Inflammatory macrophage treated with lipopolysaccharide for 4 hours (primary cell): ENCODE measurements around the gene RHOC.

Experiments used
- DNase-seq: peaks from one replicate; pipeline ENCODE4 v3.0.0-alpha.2; 2020

Gene RHOC

DNA sequence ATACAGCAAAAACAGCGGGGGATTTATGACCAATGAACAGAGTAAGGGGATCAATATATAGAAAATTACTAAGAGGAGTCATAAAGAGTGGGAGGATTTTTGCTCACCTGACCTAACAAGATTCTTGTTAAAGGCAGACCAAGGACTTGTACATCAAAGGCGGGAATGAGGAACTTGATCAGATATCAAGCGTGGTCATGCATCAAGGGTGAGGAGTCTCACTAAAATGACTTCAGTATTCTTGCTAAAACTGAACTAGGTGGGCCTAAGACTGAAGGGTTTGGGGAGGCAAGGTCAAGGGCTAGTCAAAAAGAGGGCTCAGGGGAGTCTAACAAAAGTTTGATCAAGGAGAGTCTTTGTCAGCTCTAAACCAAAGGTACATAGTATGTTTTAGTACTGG lies 30.4 kb downstream of the RHOC start:
- DNase-seq: no peak

DNA sequence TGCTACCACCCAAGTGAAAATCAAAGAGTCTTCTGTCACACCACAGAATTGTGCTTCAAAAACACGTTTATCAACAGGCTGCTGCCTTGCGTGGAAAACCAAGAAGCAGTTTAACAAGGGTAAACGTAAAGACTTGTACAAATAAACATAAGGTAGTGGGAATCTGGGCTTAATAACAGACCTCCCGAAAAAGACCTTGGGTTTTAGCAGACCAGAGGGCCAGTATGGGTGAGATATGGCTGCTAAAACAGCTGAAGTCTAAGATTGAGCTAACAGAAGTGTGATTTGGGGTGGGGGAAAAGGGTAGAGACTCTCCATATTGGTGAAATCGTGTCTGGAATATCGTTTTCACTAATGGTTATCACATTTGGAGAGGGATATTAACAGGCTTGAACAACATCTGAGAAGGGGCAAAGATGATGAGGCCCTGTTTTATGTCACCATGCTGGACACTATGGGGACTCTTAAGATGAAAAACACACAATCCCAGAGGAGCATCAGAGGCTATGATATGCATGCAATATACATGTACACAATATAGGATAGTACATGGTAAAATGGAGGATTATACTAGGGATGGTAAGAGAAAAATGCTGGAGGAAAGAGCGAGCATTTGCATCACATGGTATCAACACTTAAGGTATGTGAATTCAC lies 31.1 kb downstream of the RHOC start:
- DNase-seq: no peak

DNA sequence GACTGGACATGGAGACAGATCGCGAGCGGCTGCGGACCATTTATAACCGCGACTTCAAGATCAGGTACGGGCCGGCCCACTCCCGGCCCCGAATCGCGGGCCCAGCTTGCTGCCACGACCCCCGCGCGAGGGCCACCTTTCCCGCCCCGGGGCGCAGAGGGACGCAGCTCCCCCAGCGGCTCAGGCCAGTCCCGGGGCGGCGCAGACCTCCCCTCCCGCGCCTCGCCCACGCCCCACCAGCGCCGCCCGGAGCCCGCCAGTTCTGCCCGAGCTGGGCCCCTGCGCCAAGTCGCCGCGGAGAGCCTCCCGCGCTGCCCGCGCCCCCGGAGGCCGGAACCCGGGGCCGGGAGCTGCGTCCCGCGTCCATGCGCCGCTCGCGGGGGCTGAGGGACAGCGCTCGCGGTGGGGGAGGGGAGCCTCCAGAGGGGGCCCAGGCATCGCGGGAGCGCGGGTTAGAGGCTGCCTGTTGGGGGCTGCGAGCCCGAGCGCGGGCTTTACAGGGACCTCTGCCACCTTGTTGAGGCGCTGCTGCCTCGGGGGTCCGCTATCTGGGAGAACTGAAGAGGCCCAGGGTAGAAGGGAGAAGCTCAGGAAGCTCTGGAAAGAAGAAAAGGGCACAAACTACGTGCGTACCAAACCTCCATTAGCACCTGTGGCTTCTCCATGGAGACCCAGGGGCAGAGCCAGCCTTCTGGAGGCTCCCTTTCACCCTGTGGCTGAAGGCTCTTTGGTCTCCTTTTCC lies 31.8 kb downstream of the RHOC start:
- DNase-seq: peak; percentile 48

DNA sequence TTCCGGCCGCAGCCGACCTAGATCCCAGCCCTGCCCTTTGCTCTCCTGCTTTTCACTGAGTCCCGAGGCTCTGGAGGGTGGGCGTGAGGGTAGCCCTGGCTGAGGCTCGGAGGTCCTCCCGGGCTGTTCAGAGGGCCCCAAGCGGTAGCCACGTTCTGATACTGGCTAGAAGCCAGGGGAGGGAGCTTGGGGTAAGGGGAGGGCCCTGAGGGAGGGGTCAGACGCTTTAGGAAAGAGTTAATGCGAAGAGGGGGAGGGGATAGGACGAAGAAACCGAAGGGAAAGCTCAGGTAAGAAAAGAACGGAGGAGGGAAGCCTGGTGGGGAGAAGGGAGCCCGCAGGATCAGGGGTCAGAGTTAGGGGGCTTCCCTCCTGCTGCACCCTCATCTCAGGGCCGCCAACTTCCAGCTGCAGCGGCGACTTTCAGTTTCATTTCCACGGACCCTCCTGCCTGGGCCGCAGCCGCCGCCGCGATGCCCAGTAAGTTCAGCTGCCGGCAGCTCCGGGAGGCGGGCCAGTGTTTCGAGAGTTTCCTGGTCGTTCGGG lies 32.4 kb downstream of the RHOC start, which contains the start of gene MOV10:
Gene MOV10 (plus strand): TSS at position 220 of the 546 bp plus-strand sequence. CDS start 254 bp downstream, at position 474.
- DNase-seq: peak; percentile 80

DNA sequence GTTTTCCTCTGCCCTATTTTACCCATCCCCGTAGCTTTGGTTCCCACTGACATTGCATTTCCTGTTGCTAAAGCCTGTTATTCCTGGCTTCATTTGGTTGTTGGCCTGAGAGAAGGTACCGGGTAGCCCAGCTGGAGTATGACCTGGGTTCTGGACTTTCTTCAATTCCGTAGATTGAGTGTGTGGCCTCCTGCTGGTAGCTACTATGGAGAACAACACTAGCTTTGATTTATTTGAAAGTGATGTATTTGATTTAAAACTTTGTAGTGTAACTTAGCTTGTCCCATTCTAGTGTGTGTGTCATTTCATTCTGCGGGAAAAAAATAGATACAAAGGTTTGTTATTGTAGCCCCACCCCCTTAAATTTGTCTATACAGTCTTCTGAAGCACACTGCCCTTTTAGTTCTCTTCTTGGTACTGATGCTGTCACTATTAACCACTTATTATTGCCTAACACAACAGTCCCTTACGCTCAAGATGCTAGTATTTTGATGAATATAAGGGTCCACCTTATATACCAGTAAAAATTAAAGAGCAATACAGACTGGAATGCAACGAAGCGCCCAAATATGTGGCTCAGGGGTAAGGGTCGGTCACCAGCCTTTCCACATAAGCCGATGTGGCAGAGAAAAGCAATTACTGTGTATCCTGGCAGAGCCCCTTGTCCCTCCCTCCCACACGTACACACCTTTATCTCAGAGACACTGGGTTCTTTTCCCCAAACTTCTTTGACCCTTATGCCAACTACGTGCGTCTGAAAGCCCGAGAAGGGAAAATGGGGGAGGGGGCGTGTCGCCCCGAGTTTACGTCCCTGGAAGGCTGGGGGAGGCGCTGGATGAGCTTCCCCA lies 33.1 kb downstream of the RHOC start:
- DNase-seq: peak; percentile 26

DNA sequence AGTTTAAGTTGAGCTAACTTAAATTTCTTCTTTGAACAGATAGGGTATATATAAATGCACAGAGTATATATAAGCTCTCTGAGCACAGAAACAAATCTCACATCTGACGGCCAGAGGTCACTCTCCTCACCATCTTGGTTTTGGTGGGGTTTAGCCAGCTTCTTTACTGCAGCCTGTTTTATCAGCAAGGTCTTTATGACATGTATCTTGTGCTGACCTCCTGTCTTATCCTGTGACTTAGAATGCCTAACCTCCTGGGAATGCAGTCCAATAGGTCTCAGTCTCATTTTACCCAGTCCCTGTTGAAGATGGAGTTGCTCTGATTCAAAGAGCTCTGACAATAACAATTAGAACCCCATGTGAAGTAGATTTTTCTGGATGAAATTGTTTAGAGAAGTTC lies 34.1 kb downstream of the RHOC start:
- DNase-seq: no peak

DNA sequence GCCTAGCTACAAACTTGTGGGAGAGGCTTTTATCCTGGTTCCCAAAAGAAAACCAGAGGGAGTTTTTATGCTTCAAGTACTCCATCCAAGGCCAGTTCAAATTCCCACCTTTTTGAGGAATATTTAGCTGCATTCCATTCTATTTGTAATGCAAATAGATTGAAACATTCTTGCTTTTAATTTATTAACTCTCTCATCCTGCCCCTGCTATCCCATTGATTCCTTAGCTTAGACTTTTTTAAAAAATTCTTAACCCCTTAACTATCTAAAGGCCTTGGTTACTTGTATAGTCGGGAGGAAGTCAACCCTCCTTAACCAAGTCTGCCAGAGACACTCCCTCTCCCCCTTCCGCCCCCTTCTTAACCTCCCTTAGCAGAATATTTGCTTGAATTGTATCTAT lies 34.9 kb downstream of the RHOC start:
- DNase-seq: no peak

DNA sequence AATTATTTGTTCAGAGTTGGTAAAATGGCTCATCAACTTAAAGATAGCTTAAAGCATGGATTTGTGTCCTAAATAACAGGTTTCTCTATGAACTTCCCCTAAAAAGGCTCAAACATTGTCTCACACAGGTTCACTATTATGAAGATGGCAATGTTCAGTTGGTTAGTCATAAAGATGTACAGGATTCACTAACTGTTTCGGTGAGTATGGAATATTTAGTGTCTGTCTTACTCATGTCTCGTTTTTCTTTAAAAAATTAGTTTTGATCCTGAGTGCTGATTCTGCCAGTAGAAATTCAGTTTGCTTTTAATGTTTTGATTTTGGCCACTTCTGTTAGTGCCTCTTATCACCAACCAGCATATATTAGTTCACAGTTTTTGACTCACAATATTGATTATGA lies 40.0 kb downstream of the RHOC start:
- no peak for DNase-seq

DNA sequence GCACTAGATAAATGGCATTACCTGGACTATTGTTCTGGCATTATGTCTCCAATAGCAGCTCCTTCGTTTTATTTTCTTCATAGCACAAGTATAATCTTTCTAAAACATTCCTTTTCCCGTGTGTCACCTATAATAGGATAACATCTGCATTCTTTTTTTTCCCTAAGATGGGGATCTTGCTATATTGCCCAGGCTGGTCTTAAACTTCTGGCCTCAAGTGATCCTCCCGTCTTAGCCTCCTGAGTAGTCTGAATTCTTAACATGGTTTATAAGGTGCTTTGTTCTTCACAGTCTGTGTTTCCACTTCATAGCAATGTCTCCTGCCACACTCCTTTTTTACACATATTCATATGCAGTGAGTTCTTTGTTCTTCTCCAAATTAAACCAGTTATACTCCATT lies 41.1 kb downstream of the RHOC start:
- DNase-seq: no peak

DNA sequence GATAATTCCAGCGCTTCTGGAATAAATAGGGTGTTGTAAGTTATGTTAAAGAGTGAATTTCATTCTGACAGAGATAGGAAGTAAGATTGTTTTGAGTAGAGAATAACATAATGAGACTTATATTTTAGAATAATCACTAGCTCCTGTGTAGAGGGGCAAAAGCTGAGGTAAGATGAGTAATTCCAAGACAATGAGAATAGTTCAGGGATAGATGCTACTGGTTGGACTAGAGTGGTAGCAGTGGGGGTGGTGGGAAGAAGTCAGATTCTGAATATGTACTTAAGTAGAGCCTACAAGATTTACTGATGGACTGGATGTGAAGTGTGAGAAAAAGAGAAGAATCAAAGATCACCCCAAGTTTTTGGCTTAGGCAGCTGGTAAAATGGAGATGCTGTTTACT lies 55.7 kb downstream of the RHOC start:
- DNase-seq: no peak
